GM23338 (cell line): ENCODE data around the gene HEPACAM. TPM values are rescaled to one million over a fixed set of nuclear protein-coding genes. Genes with fewer than 3 reads are reported as not detected.

Experiments
- ATAC-seq: fragments of 200-7000 bp; cut with Tn5 transposase; 3 replicates; pipeline ENCODE4 v1.9.1; 2020
- DNase-seq: peaks from one replicate; pipeline ENCODE4 v3.0.0-alpha.2; 2015; ENCODE audit warnings: low spot score
- H2AFZ ChIP-seq: fragments of 200-600 bp; sonication (generic); 2 replicates; pipeline ENCODE4 v1.8.0; 2016; ENCODE audit warnings: antibody characterized with exemption, mild to moderate bottlenecking, moderate library complexity
- H3F3A ChIP-seq: fragments of 200-600 bp; sonication (generic); replicated peaks from 2 replicates; pipeline ENCODE4 v1.8.0; 2017; ENCODE audit warnings: antibody characterized with exemption, mixed run types, low read depth
- H3K27ac ChIP-seq: fragments of 200-600 bp; sonication (generic); 2 replicates; pipeline ENCODE4 v1.6.1; 2016; ENCODE audit warnings: low read depth
- H3K27me3 ChIP-seq: fragments of 200-600 bp; sonication (generic); 2 replicates; pipeline ENCODE4 v1.8.0; 2016; ENCODE audit warnings: mild to moderate bottlenecking, mixed run types, moderate library complexity; ENCODE audit not compliant: insufficient read depth
- H3K36me3 ChIP-seq: fragments of 200-600 bp; sonication (generic); 2 replicates; pipeline ENCODE4 v1.8.0; 2016; ENCODE audit warnings: mild to moderate bottlenecking; ENCODE audit not compliant: insufficient read depth
- H3K4me1 ChIP-seq: fragments of 200-600 bp; sonication (generic); 2 replicates; pipeline ENCODE4 v1.8.0; 2016; ENCODE audit warnings: mild to moderate bottlenecking, moderate library complexity; ENCODE audit not compliant: insufficient read depth
- H3K4me2 ChIP-seq: fragments of 200-600 bp; sonication (generic); 2 replicates; pipeline ENCODE4 v1.7.1; 2017; ENCODE audit warnings: mixed run types
- H3K4me3 ChIP-seq: fragments of 200-600 bp; sonication (generic); 2 replicates; pipeline ENCODE4 v1.6.1; 2016; ENCODE audit warnings: mixed run types
- H3K79me2 ChIP-seq: fragments of 200-600 bp; sonication (generic); replicated peaks from 2 replicates; pipeline ENCODE4 v1.8.0; 2017; ENCODE audit warnings: mild to moderate bottlenecking; ENCODE audit not compliant: insufficient read depth
- H3K9me2 ChIP-seq: fragments of 200-600 bp; sonication (generic); 2 replicates; pipeline ENCODE4 v1.8.0; 2017; ENCODE audit not compliant: insufficient read depth
- H4K20me1 ChIP-seq: fragments of 200-600 bp; sonication (generic); replicated peaks from 2 replicates; pipeline ENCODE4 v1.8.0; 2017; ENCODE audit warnings: mild to moderate bottlenecking; ENCODE audit not compliant: insufficient read depth
- H3K27ac Mint-ChIP-seq: 2 replicates; pipeline ENCODE4 v1.8.0; 2020; ENCODE audit warnings: inconsistent platforms, mild to moderate bottlenecking, moderate library complexity, mixed read lengths
- H3K27me3 Mint-ChIP-seq: 3 replicates; pipeline ENCODE4 v1.8.0; 2022; ENCODE audit warnings: low read depth, mild to moderate bottlenecking, moderate library complexity, mixed read lengths, inconsistent platforms; ENCODE audit not compliant: insufficient read depth, poor library complexity
- H3K36me3 Mint-ChIP-seq: 3 replicates; pipeline ENCODE4 v1.8.0; 2021; ENCODE audit warnings: low read depth, mild to moderate bottlenecking, inconsistent platforms, moderate library complexity, mixed read lengths
- H3K4me1 Mint-ChIP-seq: 3 replicates; pipeline ENCODE4 v1.8.0; 2020; ENCODE audit warnings: mild to moderate bottlenecking, inconsistent platforms, mixed read lengths
- H3K4me3 Mint-ChIP-seq: 3 replicates; pipeline ENCODE4 v1.8.0; 2021; ENCODE audit warnings: moderate library complexity, mild to moderate bottlenecking, inconsistent platforms, mixed read lengths
- H3K9me3 Mint-ChIP-seq: 3 replicates; pipeline ENCODE4 v1.8.0; 2020; ENCODE audit warnings: moderate library complexity, mild to moderate bottlenecking, inconsistent platforms, mixed read lengths
- CREB1 ChIP-seq: fragments of 250-450 bp; sonication (Bioruptor Pico); IDR thresholded peaks from 2 replicates; pipeline ENCODE4 v1.5.0; 2020; ENCODE audit warnings: low read depth, mild to moderate bottlenecking, moderate library complexity
- EZH2 ChIP-seq: fragments of 200-600 bp; sonication (generic); IDR thresholded peaks from one replicate; pipeline ENCODE4 v1.8.0; 2017; ENCODE audit warnings: antibody characterized with exemption, mild to moderate bottlenecking, low read depth; ENCODE audit not compliant: unreplicated experiment
- EZH2phosphoT487 ChIP-seq: fragments of 200-600 bp; sonication (generic); IDR thresholded peaks from one replicate; pipeline ENCODE4 v1.8.1; 2018; ENCODE audit warnings: antibody characterized with exemption; ENCODE audit not compliant: unreplicated experiment
- JUNB ChIP-seq: IDR thresholded peaks from one replicate; pipeline ENCODE4 v1.6.1; 2016; ENCODE audit warnings: antibody characterized with exemption; ENCODE audit not compliant: unreplicated experiment
- NANOG ChIP-seq: IDR thresholded peaks from 2 replicates; pipeline ENCODE4 v1.6.1; 2016; ENCODE audit warnings: antibody characterized with exemption, borderline replicate concordance
- POLR2AphosphoS5 ChIP-seq: IDR thresholded peaks from 2 replicates; pipeline ENCODE4 v1.6.1; 2016; ENCODE audit warnings: antibody characterized with exemption, low read depth
- STAT1 ChIP-seq: IDR thresholded peaks from one replicate; pipeline ENCODE4 v1.6.1; 2016; ENCODE audit warnings: antibody characterized with exemption; ENCODE audit not compliant: unreplicated experiment
- ZNF114 ChIP-seq: fragments of 250-450 bp; sonication (Bioruptor Pico); IDR thresholded peaks from 2 replicates; pipeline ENCODE4 v1.5.0; 2020; ENCODE audit warnings: mild to moderate bottlenecking, moderate library complexity
- ZNF331 ChIP-seq: fragments of 250-450 bp; sonication (Bioruptor Pico); IDR thresholded peaks from 2 replicates; pipeline ENCODE4 v1.5.0; 2020; ENCODE audit warnings: low read depth, mild to moderate bottlenecking, moderate library complexity
- polyA plus RNA-seq: library from polyadenylated mRNA; unstranded; fragments of >200 nt; fragmentation: Nextera tagmentation; extraction: Ambion mirVana; gene quantifications from 2 replicates; pipeline ENCODE4 v1.2.1, GENCODE V29; 2016
- total RNA-seq: library from RNA; depleted of rRNA; stranded (reverse); fragments of >200 nt; shearing (Covaris generic); gene quantifications from 2 replicates; pipeline ENCODE4 v1.2.3, GENCODE V29; 2014
- TF ChIP-seq, protein P1 (sequence below): IDR thresholded peaks from one replicate; pipeline ENCODE4 v1.6.1; 2018; ENCODE audit warnings: antibody characterized with exemption; ENCODE audit not compliant: unreplicated experiment
- TF ChIP-seq, protein P2 (sequence below), 2 experiments: fragments of 200-600 bp in 1 of 2; sonication (generic) in 1 of 2; conservative IDR thresholded peaks; 2 replicates each; pipeline versions ENCODE4 v1.5.1 to v1.6.1; 2016 to 2017; ENCODE audit warnings: antibody characterized with exemption in 2 of 2, low read depth in 2 of 2, mild to moderate bottlenecking in 2 of 2, moderate library complexity in 1 of 2
- TF ChIP-seq, protein P3 (sequence below): fragments of 250-450 bp; sonication (Bioruptor Pico); IDR thresholded peaks from 2 replicates; pipeline ENCODE4 v1.5.0; 2020; ENCODE audit warnings: mild to moderate bottlenecking, moderate library complexity
- TF ChIP-seq, protein P4 (sequence below): IDR thresholded peaks from 2 replicates; pipeline ENCODE4 v1.6.1; 2016; ENCODE audit warnings: antibody characterized with exemption

Gene HEPACAM
- total and polyA plus RNA-seq, 2 experiments from 2014 or later: 0.17 TPM; not detected in 1

DNA sequence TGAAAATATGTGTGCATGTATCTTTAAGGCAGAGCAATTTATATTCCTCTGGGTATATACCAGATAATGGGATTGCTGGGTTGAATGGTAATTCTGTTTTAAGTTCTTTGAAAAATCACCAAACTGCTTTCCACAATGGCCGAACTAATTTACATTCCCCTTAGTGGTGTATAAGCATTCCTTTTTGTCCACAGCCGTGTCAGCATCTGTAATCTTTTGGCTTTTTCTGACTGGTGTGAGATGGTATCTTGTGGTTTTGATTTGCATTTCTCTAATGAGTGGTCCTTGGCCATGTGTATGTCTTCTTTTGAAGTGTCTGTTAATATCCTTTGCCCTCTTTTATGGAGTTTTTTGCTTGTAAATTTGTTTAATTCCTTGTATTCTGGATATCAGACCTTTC, 42.5 kb upstream of the HEPACAM start:
- Histone ChIP-seq H3K4me2 (no peak overlapping the region), H3K79me2 (no peaks in the 10 kb centered on the region), H3K4me1 (no peaks in the 10 kb centered on the region), H3K27me3 (no peaks in the 10 kb centered on the region), H3K4me3 (no peak overlapping the region), H3K27ac (no peak overlapping the region), H4K20me1 (no peaks in the 10 kb centered on the region), H3K9me2 (no peaks in the 10 kb centered on the region), H3K36me3 (no peaks in the 10 kb centered on the region), H2AFZ (no peak overlapping the region), H3F3A (no peaks in the 10 kb centered on the region)
- Mint-ChIP-seq H3K4me1 (no peaks in the 10 kb centered on the region), H3K36me3 (peaks cover 14% of the 10 kb centered on the region), H3K9me3 (peaks cover 3% of the 10 kb centered on the region; the same call in 2 of the 3 replicates), H3K4me3 (no peak overlapping the region), H3K27me3 (no peaks in the 10 kb centered on the region), H3K27ac (no peak overlapping the region)
- ATAC-seq (no peak), DNase-seq (no peak)
- no peak for TF ChIP-seq CREB1 (CRISPR knock-in tag)
- no peak for TF ChIP-seq JUNB
- TF ChIP-seq, protein P1, sequence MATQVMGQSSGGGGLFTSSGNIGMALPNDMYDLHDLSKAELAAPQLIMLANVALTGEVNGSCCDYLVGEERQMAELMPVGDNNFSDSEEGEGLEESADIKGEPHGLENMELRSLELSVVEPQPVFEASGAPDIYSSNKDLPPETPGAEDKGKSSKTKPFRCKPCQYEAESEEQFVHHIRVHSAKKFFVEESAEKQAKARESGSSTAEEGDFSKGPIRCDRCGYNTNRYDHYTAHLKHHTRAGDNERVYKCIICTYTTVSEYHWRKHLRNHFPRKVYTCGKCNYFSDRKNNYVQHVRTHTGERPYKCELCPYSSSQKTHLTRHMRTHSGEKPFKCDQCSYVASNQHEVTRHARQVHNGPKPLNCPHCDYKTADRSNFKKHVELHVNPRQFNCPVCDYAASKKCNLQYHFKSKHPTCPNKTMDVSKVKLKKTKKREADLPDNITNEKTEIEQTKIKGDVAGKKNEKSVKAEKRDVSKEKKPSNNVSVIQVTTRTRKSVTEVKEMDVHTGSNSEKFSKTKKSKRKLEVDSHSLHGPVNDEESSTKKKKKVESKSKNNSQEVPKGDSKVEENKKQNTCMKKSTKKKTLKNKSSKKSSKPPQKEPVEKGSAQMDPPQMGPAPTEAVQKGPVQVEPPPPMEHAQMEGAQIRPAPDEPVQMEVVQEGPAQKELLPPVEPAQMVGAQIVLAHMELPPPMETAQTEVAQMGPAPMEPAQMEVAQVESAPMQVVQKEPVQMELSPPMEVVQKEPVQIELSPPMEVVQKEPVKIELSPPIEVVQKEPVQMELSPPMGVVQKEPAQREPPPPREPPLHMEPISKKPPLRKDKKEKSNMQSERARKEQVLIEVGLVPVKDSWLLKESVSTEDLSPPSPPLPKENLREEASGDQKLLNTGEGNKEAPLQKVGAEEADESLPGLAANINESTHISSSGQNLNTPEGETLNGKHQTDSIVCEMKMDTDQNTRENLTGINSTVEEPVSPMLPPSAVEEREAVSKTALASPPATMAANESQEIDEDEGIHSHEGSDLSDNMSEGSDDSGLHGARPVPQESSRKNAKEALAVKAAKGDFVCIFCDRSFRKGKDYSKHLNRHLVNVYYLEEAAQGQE: no peak
- TF ChIP-seq EZH2phosphoT487: no peak
- TF ChIP-seq, protein P2, sequence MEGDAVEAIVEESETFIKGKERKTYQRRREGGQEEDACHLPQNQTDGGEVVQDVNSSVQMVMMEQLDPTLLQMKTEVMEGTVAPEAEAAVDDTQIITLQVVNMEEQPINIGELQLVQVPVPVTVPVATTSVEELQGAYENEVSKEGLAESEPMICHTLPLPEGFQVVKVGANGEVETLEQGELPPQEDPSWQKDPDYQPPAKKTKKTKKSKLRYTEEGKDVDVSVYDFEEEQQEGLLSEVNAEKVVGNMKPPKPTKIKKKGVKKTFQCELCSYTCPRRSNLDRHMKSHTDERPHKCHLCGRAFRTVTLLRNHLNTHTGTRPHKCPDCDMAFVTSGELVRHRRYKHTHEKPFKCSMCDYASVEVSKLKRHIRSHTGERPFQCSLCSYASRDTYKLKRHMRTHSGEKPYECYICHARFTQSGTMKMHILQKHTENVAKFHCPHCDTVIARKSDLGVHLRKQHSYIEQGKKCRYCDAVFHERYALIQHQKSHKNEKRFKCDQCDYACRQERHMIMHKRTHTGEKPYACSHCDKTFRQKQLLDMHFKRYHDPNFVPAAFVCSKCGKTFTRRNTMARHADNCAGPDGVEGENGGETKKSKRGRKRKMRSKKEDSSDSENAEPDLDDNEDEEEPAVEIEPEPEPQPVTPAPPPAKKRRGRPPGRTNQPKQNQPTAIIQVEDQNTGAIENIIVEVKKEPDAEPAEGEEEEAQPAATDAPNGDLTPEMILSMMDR (conservative IDR thresholded peaks at IDR 0.05; ENCODE audit: low read depth in 2 of 2): no peak
- no peak for TF ChIP-seq ZNF114 (CRISPR knock-in tag)
- no peak for TF ChIP-seq ZNF331 (CRISPR knock-in tag)
- TF ChIP-seq NANOG: no peak
- TF ChIP-seq, protein P3, sequence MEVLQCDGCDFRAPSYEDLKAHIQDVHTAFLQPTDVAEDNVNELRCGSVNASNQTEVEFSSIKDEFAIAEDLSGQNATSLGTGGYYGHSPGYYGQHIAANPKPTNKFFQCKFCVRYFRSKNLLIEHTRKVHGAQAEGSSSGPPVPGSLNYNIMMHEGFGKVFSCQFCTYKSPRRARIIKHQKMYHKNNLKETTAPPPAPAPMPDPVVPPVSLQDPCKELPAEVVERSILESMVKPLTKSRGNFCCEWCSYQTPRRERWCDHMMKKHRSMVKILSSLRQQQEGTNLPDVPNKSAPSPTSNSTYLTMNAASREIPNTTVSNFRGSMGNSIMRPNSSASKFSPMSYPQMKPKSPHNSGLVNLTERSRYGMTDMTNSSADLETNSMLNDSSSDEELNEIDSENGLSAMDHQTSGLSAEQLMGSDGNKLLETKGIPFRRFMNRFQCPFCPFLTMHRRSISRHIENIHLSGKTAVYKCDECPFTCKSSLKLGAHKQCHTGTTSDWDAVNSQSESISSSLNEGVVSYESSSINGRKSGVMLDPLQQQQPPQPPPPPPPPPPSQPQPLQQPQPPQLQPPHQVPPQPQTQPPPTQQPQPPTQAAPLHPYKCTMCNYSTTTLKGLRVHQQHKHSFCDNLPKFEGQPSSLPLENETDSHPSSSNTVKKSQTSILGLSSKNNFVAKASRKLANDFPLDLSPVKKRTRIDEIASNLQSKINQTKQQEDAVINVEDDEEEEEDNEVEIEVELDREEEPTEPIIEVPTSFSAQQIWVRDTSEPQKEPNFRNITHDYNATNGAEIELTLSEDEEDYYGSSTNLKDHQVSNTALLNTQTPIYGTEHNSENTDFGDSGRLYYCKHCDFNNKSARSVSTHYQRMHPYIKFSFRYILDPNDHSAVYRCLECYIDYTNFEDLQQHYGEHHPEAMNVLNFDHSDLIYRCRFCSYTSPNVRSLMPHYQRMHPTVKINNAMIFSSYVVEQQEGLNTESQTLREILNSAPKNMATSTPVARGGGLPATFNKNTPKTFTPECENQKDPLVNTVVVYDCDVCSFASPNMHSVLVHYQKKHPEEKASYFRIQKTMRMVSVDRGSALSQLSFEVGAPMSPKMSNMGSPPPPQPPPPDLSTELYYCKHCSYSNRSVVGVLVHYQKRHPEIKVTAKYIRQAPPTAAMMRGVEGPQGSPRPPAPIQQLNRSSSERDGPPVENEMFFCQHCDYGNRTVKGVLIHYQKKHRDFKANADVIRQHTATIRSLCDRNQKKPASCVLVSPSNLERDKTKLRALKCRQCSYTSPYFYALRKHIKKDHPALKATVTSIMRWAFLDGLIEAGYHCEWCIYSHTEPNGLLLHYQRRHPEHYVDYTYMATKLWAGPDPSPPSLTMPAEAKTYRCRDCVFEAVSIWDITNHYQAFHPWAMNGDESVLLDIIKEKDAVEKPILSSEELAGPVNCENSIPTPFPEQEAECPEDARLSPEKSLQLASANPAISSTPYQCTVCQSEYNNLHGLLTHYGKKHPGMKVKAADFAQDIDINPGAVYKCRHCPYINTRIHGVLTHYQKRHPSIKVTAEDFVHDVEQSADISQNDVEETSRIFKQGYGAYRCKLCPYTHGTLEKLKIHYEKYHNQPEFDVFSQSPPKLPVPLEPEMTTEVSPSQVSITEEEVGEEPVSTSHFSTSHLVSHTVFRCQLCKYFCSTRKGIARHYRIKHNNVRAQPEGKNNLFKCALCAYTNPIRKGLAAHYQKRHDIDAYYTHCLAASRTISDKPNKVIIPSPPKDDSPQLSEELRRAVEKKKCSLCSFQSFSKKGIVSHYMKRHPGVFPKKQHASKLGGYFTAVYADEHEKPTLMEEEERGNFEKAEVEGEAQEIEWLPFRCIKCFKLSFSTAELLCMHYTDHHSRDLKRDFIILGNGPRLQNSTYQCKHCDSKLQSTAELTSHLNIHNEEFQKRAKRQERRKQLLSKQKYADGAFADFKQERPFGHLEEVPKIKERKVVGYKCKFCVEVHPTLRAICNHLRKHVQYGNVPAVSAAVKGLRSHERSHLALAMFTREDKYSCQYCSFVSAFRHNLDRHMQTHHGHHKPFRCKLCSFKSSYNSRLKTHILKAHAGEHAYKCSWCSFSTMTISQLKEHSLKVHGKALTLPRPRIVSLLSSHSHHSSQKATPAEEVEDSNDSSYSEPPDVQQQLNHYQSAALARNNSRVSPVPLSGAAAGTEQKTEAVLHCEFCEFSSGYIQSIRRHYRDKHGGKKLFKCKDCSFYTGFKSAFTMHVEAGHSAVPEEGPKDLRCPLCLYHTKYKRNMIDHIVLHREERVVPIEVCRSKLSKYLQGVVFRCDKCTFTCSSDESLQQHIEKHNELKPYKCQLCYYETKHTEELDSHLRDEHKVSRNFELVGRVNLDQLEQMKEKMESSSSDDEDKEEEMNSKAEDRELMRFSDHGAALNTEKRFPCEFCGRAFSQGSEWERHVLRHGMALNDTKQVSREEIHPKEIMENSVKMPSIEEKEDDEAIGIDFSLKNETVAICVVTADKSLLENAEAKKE (CRISPR knock-in tag): no peak
- TF ChIP-seq STAT1: no peak
- TF ChIP-seq, protein P4, sequence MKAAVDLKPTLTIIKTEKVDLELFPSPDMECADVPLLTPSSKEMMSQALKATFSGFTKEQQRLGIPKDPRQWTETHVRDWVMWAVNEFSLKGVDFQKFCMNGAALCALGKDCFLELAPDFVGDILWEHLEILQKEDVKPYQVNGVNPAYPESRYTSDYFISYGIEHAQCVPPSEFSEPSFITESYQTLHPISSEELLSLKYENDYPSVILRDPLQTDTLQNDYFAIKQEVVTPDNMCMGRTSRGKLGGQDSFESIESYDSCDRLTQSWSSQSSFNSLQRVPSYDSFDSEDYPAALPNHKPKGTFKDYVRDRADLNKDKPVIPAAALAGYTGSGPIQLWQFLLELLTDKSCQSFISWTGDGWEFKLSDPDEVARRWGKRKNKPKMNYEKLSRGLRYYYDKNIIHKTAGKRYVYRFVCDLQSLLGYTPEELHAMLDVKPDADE: no peak
- TF ChIP-seq POLR2AphosphoS5: no peak
- TF ChIP-seq EZH2: no peak
